ENCODE data around the gene ERFE. TPM values are rescaled to one million over a fixed set of nuclear protein-coding genes. Genes with fewer than 3 reads are reported as not detected.

Gene ERFE
- polyA plus RNA-seq, 1 experiment = 2.9 TPM

- TF ChIP-seq, protein P1, sequence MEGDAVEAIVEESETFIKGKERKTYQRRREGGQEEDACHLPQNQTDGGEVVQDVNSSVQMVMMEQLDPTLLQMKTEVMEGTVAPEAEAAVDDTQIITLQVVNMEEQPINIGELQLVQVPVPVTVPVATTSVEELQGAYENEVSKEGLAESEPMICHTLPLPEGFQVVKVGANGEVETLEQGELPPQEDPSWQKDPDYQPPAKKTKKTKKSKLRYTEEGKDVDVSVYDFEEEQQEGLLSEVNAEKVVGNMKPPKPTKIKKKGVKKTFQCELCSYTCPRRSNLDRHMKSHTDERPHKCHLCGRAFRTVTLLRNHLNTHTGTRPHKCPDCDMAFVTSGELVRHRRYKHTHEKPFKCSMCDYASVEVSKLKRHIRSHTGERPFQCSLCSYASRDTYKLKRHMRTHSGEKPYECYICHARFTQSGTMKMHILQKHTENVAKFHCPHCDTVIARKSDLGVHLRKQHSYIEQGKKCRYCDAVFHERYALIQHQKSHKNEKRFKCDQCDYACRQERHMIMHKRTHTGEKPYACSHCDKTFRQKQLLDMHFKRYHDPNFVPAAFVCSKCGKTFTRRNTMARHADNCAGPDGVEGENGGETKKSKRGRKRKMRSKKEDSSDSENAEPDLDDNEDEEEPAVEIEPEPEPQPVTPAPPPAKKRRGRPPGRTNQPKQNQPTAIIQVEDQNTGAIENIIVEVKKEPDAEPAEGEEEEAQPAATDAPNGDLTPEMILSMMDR (IDR thresholded peaks at IDR 0.05; ENCODE audit: insufficient read depth, low read depth, low read length) = no peak
- Histone ChIP-seq H3K36me3 (ENCODE audit: control insufficient read depth, insufficient read depth, low read length) (no peaks in the 10 kb centered on the region), H3K4me3 (ENCODE audit: low read depth, low read length) (no peak overlapping the region), H3K27me3 (ENCODE audit: control insufficient read depth, insufficient read depth, low read length) (no peaks in the 10 kb centered on the region)
- DNase-seq (ENCODE audit: low read depth) = no peak
- ChIA-PET CTCF (interaction anchor here (1.4 kb wide), 1 partner anchor 187 kb away, joined by 3 read pairs; no protein-coding TSS in a partner anchor), POLR2A (no interaction called here)
These were observed 2.7 kb upstream of the ERFE start for GRCh38 chr2:238155761-238156694.

- TF ChIP-seq, protein P1 (IDR thresholded peaks at IDR 0.05; ENCODE audit: insufficient read depth, low read depth, low read length) = no peak
- no peaks in the 10 kb centered on the region for H3K36me3 ChIP-seq (ENCODE audit: control insufficient read depth, insufficient read depth, low read length)
- ChIA-PET POLR2A (no interaction called here), CTCF (interaction anchor here (0.5 to 0.7 kb wide), 2 partner anchors 25 to 747 kb away, joined by 3 read pairs; no protein-coding TSS in a partner anchor)
- no peak overlapping the region for H3K4me3 ChIP-seq (ENCODE audit: low read depth, low read length)
- no peaks in the 10 kb centered on the region for H3K27me3 ChIP-seq (ENCODE audit: control insufficient read depth, insufficient read depth, low read length)
- no peak for DNase-seq (ENCODE audit: low read depth)
These were observed 1.2 kb upstream of the ERFE start for GRCh38 chr2:238157506-238158017.

- CTCF ChIA-PET = no interaction called here
These were observed 707 bp upstream of the ERFE start for GRCh38 chr2:238158018-238158508.

GRCh38 chr2:238159071-238159539 lies 335 bp downstream of the ERFE start:
- no peak for DNase-seq (ENCODE audit: low read depth)
- peak overlapping the region; percentile 33 for H3K4me3 ChIP-seq (ENCODE audit: low read depth, low read length)
- H3K36me3 ChIP-seq (ENCODE audit: control insufficient read depth, insufficient read depth, low read length) = no peaks in the 10 kb centered on the region
- H3K27me3 ChIP-seq (ENCODE audit: control insufficient read depth, insufficient read depth, low read length) = peaks cover 3% of the 10 kb centered on the region; the same call in 1 of the 2 replicates
- ChIA-PET CTCF (interaction anchor here (0.7 to 1.4 kb wide), 2 partner anchors 9 to 105 kb away, joined by 3 to 4 read pairs; no protein-coding TSS in a partner anchor), POLR2A (no interaction called here)
- TF ChIP-seq, protein P1 (IDR thresholded peaks at IDR 0.05; ENCODE audit: insufficient read depth, low read depth, low read length) = no peak

More at GRCh38 chr2:238158018-238158508, 707 bp upstream of the ERFE start:
- Histone ChIP-seq H3K4me3 (ENCODE audit: low read depth, low read length) (no peak overlapping the region), H3K27me3 (ENCODE audit: control insufficient read depth, insufficient read depth, low read length) (peaks cover 2% of the 10 kb centered on the region; the same call in 1 of the 2 replicates), H3K36me3 (ENCODE audit: control insufficient read depth, insufficient read depth, low read length) (no peaks in the 10 kb centered on the region)
- TF ChIP-seq, protein P1 (IDR thresholded peaks at IDR 0.05; ENCODE audit: insufficient read depth, low read depth, low read length) = no peak
- DNase-seq (ENCODE audit: low read depth) = no peak
- POLR2A ChIA-PET = no interaction called here
